KOPT-K1 (cell line): ENCODE data around the gene PRKCE.

ENCODE experiments used
- H3K27ac ChIP-seq: fragments of 200-600 bp; sonication (generic); 2 replicates; pipeline ENCODE4 v1.5.1; 2016; ENCODE audit warnings: antibody characterized with exemption, mild to moderate bottlenecking, low read depth, low read length; ENCODE audit not compliant: poor library complexity, severe bottlenecking
- H3K36me3 ChIP-seq: fragments of 200-600 bp; sonication (generic); 2 replicates; pipeline ENCODE4 v1.5.1; 2017; ENCODE audit warnings: antibody characterized with exemption, mild to moderate bottlenecking, low read length, moderate library complexity; ENCODE audit not compliant: insufficient read depth
- H3K9me3 ChIP-seq: fragments of 200-600 bp; sonication (generic); 2 replicates; pipeline ENCODE4 v1.5.1; 2017; ENCODE audit warnings: antibody characterized with exemption, low read length, mild to moderate bottlenecking; ENCODE audit not compliant: insufficient read depth, poor library complexity, severe bottlenecking

PRKCE gene

DNA sequence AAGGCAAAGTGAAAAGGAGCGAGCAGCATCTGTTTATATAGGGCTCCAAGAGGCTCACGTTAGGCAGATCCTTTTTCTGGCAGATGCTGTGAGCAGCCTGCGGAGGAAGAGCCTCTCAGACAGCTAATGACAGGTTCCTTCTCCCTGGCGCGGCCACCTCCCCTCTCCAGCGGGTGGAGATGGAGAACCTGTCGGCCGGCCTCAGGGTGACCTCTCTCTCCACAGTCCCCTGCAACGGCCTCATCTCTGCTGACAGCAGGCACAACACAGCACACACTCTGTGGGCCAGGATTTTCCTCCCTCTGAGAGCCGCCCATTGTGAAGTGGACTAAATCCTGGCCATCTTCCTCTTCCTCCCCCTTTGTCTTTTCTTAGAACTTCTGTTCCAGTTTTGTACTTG lies 119.8 kb downstream of the PRKCE start:
- Histone ChIP-seq H3K27ac (no peak overlapping the region), H3K9me3 (no peaks in the 10 kb centered on the region), H3K36me3 (no peaks in the 10 kb centered on the region)

DNA sequence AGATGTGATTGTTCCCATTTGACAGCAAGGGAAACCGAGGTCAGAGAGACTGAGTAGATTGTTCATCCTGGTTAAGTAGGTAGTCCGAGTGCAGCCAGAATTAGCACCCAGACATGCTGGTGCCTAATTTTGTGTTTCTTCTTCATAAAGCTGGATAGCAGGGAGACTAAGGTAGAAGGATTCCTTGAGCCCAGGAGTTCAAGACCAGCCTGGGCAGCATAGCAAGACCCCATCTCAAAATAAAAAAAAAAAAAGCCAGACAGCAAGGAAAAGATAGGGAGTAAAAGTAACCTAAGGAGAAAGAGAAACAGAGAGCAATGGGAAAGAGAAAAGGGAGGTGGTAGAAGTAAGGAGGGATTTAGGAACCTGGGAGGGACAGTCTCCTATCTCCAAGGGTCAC lies 120.6 kb downstream of the PRKCE start:
- H3K27ac ChIP-seq = no peak overlapping the region
- H3K9me3 ChIP-seq = no peaks in the 10 kb centered on the region
- no peaks in the 10 kb centered on the region for H3K36me3 ChIP-seq

DNA sequence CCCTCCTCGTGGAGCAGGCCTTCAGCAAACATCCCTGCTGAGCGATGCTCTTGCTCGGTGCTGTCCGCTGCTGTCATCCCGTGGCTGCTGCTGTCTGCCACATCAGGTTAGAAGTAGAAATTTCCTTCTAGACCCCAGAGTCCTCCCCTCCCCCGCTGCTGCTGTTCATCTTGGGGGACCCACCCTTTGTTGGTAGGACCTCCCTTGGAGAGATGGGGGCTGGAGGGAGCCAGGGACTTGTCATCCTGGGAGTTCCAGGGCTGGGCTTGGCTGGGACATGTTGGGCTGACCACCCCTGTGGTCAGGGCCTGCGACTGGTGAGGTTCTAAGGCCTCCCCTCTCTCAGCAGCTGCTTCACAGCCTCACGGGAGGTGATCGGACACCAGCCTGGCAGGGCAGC lies 122.4 kb downstream of the PRKCE start:
- Histone ChIP-seq H3K27ac (no peak overlapping the region), H3K9me3 (no peaks in the 10 kb centered on the region), H3K36me3 (no peaks in the 10 kb centered on the region)

DNA sequence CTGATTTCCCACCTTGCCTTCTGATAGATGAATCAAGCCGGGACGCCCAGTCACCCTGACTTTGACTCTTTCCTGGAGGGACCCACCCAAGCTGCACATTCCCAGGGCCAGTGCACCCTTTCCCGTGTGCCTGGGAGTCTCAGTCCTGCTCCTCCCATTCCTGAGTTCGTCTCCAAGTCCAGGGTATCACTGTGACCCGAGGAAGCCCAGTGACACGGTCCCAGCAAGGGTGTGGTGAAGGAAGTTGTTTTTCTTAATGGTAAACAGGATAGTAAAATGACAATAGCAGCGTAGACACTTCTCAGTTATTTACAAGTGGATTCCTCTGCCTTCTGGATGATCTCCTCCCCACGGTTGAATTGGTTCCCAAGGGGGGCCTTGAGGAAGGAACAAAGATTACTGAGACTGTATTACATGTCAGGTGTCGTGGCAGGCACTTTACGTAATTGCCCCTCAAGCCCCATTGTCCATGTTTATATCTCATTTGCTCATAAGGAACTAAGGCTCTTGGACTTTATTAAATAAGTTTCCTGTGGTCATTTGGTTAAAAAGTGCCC lies 123.3 kb downstream of the PRKCE start:
- Histone ChIP-seq H3K9me3 (no peaks in the 10 kb centered on the region), H3K36me3 (no peaks in the 10 kb centered on the region), H3K27ac (no peak overlapping the region)

DNA sequence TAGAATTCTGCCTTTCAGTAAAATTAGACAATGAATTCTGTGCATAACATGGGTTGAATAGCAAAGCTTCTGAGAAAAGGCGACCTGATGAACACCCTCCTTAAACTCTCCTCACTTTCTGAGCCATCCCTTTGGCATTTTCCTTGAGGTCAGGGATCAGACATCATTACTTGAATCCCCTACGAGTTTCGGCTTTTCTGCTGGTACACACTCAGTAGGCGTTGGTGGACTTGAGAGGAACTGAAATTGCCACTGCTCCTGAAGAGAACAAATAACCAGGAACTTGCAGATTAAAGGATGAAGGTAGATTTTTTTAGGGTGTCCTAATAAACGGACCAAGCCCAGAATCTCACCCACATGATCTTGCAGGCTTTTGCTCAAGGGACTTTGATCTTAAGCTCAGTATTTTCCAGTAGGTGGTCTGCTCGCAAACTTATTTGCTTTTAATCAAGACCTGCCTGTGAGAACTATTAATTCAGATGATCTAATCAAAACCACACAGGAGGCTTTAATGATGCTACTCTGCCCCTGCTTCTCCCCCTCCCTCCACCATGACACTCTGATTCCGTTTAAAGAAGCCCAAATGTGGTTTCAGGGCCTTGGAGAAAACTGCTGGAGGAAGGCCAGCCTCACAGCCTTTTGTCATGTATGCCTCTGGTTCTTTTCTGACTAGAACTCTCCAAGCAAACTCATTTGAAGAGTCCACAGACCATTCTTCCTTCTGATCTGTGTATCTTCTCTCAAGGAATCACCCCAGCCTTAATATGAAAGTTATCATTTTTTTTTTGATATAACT lies 124.9 kb downstream of the PRKCE start:
- H3K27ac ChIP-seq = no peak overlapping the region
- H3K9me3 ChIP-seq = no peaks in the 10 kb centered on the region
- no peaks in the 10 kb centered on the region for H3K36me3 ChIP-seq

DNA sequence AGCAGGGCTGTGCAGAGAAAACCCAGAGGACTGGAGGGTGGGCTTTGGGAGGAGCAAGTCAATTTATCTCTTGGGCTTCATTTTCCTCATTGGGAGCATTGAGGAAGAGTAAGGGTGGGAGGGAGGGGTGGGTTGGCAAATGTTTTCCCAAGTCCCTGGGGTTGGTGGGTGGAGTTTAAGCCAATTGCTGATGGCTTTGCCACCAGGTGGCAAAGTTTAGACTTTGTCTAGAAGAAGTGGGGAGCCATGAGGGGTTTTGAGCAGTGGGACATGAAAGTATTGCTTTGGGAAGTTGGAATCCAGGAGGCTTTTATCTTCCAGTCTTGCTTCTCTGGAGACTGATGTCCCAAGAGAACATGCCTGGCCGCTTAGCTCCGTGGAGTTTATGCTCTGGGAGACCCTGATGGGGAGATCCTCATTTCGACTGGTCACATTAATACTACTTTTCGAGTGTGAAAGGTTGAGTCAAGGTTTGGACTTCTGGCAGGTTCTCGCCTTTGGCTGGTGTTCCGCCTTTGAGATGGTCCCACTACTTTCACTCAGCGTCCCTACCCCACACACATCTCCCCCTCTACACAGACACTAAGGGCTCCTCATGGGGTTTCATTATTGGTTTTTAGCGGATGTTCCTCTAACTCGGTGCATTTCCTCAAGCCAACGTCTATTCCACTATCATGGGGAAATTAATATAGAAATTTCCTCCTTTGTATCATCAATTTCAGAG lies 126.7 kb downstream of the PRKCE start:
- Histone ChIP-seq H3K27ac (no peak overlapping the region), H3K36me3 (no peaks in the 10 kb centered on the region), H3K9me3 (no peaks in the 10 kb centered on the region)

DNA sequence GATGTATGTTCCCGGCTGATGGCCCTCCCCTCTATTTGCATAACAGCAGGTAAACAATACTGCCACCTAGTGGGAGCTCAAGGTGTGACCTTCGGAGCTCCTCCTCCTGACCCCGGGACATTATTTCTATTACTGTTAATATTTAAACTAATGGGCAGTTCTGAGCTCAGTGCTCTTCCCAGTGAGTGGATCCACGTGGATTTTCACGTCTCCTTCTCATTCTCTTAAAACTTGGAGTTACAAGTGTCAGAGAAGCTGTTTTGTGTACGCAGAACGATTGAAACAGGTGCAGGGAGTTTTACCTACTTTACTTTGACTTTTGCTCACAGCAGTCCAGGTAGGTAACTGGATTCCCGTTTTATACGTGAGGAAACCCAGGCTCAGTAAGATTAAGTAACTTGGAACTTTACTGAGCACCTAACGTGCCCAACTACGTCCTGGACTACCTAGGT lies 127.3 kb downstream of the PRKCE start:
- Histone ChIP-seq H3K36me3 (no peaks in the 10 kb centered on the region), H3K27ac (no peak overlapping the region), H3K9me3 (no peaks in the 10 kb centered on the region)

DNA sequence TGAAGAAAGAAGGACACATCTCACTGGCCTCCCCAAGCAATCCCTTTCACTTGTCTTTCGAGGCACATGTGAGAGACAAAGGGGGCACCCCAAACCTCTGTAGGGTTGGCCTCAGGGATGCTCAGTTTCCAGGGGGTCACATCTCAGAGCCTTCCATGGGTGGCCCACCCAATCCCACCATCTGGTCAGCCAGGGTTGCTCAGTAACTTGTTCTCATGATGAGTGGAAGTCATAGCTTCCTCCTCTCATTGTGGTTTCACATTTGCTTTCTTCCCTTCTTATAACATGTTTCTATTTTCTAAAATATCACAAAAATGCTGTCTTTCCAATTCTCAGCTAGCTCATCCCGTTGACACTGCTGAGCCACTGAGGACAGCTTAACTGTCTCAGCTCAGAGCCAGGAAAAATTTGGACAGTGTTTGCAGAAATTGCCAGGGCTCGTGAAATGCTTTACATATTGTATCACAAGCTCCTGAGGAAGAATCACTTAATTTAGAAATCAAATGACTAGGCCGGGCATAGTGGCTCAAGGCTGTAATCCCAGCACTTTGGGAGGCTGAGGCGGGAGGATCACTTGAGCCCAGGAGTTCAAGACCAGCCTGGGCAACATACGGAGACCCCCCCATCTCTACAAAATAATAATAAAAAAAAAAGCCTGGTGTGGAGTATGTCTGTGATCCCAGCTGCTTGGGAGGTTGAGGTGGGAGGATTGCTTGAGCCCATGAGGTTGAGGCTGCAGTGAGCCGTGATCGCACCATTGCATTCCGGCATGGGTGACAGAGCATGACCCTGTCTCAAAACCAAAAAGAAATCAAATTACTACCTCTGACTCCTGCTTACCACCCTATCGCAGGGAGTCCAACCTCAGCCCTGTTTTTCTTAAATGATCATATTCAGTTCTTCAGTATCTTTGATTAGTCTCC lies 129.3 kb downstream of the PRKCE start:
- Histone ChIP-seq H3K9me3 (no peaks in the 10 kb centered on the region), H3K27ac (no peak overlapping the region), H3K36me3 (no peaks in the 10 kb centered on the region)

DNA sequence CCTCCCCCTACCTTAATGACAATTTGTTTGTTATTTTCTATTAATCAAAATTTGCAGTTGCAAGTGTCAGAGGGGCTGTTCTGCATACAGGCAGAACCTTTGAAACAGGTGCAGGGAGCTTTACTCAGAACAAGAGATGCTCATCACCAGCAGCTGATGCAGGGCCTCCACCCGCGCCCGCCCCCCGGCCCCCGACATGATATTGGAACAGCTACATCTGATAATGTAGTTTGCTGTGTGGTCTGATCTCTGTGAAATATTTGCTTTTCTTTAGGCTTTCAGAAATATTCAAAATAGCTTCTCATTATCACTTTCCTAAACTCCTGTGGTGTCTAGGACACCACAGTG lies 130.0 kb downstream of the PRKCE start:
- Histone ChIP-seq H3K36me3 (no peaks in the 10 kb centered on the region), H3K27ac (no peak overlapping the region), H3K9me3 (no peaks in the 10 kb centered on the region)

DNA sequence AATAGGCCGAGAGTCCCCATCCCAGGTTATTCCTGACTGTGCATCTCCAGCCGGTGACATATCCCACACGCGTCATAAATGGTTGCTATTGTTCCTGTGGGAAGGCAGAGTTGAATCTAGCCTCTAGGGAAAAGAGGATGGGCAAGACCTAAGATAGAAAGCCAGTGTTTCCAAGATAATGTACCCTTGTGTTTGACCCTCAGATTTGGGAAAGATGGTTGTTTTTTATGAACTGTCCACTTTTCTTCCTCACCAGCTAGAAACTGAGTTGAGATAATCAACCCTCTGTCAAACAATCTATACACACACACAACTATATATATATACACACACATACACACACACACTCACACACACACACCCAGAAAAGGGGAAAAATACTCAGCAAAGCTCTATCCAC lies 131.0 kb downstream of the PRKCE start:
- H3K27ac ChIP-seq = no peak overlapping the region
- H3K9me3 ChIP-seq = no peaks in the 10 kb centered on the region
- H3K36me3 ChIP-seq = no peaks in the 10 kb centered on the region

DNA sequence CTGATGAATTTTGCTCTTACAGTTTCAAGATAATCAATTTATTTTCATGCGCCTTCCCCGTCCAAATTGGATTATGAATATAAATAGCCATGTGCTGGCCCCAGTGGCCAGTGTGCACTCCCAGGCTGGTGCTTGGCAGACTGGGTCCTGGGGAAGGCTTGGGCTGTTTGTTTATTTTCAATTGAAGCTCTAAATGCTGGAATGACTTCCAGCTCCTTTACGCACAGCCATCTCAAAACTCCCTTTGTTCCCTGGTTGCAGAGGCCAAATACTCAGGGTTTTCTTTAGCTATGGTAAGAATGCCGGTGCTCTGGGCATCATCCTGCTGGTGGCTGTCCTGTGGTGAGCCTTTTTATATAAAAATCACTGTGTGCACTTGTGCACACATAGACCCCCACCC lies 131.5 kb downstream of the PRKCE start:
- Histone ChIP-seq H3K9me3 (no peaks in the 10 kb centered on the region), H3K27ac (no peak overlapping the region), H3K36me3 (no peaks in the 10 kb centered on the region)

DNA sequence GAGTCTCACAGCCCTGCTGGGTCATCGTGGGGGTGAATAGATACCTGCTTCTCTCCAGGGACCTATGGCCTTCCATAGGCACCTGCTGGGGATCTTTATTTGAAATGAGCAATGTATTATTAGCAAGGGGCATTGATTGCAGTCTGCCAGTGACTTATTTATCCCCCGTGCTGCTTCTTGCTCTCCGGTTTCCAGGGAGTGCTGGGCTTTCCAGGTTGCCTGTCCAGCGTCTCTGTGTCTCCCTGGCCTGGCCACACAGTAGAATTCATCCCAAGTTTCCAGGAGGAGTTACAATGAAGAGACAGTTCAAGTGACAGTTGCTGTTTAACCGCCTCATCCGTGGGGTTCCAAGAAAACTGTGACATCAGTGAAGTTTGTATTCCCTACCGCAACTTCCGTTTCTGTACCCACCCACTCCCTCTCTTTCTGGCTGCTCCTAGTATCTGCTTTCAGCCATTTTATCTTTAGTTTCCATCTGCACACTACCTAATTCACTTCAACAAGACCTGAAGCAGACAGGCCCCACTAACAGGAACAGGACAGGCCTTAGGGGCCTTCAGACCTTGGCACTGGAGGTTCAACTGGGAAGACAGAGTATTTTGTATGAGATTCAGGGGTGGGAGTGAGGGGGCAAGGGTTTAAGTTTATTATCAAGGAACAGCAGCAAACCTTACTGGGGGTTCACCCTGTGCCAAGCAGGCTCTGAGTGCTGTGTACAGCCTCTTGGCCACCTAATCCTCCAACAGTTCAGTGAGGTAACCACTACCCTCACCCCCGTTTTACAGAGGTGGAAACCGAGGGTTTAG lies 134.8 kb downstream of the PRKCE start:
- peak overlapping the region; percentile 57 for H3K27ac ChIP-seq
- H3K9me3 ChIP-seq = no peaks in the 10 kb centered on the region
- H3K36me3 ChIP-seq = no peaks in the 10 kb centered on the region

DNA sequence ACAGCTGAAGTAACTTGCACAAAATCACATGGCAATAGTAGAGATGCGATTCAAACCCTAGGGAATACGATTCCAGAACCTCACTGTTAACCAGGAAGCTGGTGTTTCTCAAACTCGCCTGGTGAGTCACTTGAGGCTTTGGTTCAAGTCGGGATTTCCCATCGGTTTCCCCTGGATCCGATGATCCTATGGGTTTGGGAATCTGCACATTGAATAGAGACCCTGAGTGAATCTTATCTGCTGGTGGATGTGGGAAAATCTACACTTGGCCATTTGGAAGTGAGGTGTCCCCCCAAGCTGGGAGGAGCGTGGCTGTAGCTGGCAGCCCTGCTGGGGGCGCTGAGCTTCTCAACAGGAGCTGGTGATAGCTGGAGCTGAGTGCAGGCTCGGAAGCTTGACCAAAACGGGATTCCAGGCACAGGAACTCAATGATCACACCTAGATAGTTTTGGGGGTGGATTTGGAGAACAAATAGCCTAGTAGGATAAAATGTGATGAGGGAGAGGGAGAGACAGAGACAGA lies 135.4 kb downstream of the PRKCE start:
- Histone ChIP-seq H3K9me3 (no peaks in the 10 kb centered on the region), H3K27ac (peak overlapping the region; percentile 57), H3K36me3 (no peaks in the 10 kb centered on the region)

DNA sequence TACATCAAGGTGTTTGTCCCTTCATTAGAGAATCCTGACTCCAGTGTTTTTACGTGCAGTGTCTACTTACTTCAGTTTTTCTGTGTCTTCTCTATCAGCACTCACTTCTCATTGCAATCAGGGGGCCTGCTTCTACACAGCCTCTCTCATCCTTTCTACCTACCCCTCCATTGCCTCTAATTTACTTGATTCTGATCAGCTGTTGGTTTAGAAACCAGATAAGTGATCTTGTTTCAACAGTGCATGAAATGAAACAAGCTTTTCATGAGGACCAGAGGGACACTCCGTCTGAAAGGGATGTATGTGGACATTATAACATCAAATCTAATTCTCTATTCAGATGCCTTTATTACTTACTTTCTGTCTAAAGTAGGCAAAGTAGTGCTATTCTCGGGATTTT lies 136.9 kb downstream of the PRKCE start:
- H3K36me3 ChIP-seq = no peaks in the 10 kb centered on the region
- H3K9me3 ChIP-seq = no peaks in the 10 kb centered on the region
- no peak overlapping the region for H3K27ac ChIP-seq
